NCI-H774 (cell line): ENCODE data around the gene GPR17.

Experiments used
- DNase-seq: peaks from one replicate; lab custom pipeline; 2025; lab: John Stamatoyannopoulos, UW

The GPR17 gene

GRCh38 chr2:127694986-127695385, 49.0 kb downstream of the GPR17 start:
- no peak for DNase-seq

- no peak for DNase-seq
These were observed 49.8 kb downstream of the GPR17 start for GRCh38 chr2:127695491-127696472.

GRCh38 chr2:127697482-127698180, 51.7 kb downstream of the GPR17 start:
- no peak for DNase-seq

- no peak for DNase-seq
These were observed 52.8 kb downstream of the GPR17 start for GRCh38 chr2:127698553-127699355.

GRCh38 chr2:127700527-127701192, 54.7 kb downstream of the GPR17 start:
- peak; percentile 32 for DNase-seq

GRCh38 chr2:127701193-127701650, 55.3 kb downstream of the GPR17 start, which contains the start of gene SFT2D3:
Gene SFT2D3 (plus strand): TSS chr2:127701497. CDS start chr2:127701529, 32 bp downstream.
- DNase-seq = peak; percentile 93

GRCh38 chr2:127701651-127702394, 55.9 kb downstream of the GPR17 start:
- DNase-seq = peak; percentile 54
